ENCODE measurements around the gene BRCA1. TPM values are rescaled to one million over a fixed set of nuclear protein-coding genes. Genes with fewer than 3 reads are reported as not detected.
"Not testable (repeated sequence)": the region's sequence is repeated elsewhere in the genome, so short reads cannot be mapped to it uniquely, and the experiment has no call there.

The BRCA1 gene
- total RNA-seq, 1 experiment from 2014 or later: 41.3 TPM

DNA sequence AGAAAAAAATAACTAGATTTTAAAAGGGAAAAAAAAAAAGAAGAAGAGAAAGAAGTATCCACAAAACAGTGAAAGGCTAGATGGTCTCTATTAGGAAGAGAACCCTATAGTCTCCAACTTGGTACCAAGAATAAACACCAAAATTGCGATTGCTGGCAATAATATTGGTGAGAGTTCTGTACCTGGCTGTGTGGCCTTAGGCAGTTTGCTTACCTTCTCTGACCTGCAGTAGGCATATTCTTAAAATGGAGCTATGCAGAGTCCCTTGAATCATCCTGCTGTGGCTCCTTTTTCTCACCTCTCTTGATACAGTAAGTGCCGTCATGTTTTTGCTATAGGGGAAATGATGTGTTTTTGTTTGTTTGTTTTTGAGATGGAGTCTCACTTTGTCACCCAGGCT is 35.1 kb downstream of the BRCA1 start:
- DNase-seq (ENCODE audit: low read depth): no peak
- in situ Hi-C loops (cut with HindIII; ENCODE audit: low pct_unique_long_range_greater_than_20kb, low sequenced_read_pairs): no loop called here

GRCh38 chr17:43085474-43085873 is 39.7 kb downstream of the BRCA1 start:
- in situ Hi-C loops (cut with HindIII; ENCODE audit: low pct_unique_long_range_greater_than_20kb, low sequenced_read_pairs): no loop called here
- DNase-seq (ENCODE audit: low read depth): peak; percentile 50

GRCh38 chr17:43079641-43080302 is 45.4 kb downstream of the BRCA1 start:
- in situ Hi-C loops (cut with HindIII; ENCODE audit: low pct_unique_long_range_greater_than_20kb, low sequenced_read_pairs): no loop called here
- DNase-seq (ENCODE audit: low read depth): no peak

DNA sequence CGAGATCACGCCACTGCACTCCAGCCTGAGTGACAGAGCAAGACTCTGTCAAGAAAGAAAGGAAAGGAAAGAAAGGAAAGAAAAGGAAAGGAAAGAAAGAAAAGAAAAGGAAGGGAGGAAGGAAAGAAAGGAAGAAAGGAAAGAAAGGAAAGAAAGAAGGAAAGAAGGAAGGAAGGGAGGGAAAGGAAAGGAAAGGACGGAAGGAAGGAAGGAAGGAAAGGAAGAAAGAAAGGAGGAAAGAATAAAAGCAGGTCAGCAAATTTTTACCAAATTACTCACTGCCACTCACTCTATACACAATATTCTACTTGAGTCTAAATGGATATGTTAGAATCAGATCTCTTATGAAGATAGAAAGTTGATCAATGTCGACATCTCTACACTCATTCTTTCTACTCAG is 50.3 kb downstream of the BRCA1 start:
- in situ Hi-C loops (cut with HindIII; ENCODE audit: low pct_unique_long_range_greater_than_20kb, low sequenced_read_pairs): no loop called here
- DNase-seq (ENCODE audit: low read depth): no peak

DNA sequence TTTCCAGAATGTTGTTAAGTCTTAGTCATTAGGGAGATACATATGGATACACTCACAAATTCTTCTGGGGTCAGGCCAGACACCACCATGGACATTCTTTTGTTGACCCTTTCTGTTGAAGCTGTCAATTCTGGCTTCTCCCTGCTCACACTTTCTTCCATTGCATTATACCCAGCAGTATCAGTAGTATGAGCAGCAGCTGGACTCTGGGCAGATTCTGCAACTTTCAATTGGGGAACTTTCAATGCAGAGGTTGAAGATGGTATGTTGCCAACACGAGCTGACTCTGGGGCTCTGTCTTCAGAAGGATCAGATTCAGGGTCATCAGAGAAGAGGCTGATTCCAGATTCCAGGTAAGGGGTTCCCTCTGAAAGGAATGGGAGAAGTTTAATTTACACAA is 54.3 kb downstream of the BRCA1 start:
- no peak for DNase-seq (ENCODE audit: low read depth)
- in situ Hi-C loops (cut with HindIII; ENCODE audit: low pct_unique_long_range_greater_than_20kb, low sequenced_read_pairs): no loop called here

GRCh38 chr17:43070257-43070656 is 54.9 kb downstream of the BRCA1 start:
- in situ Hi-C loops (cut with HindIII; ENCODE audit: low pct_unique_long_range_greater_than_20kb, low sequenced_read_pairs): no loop called here
- no peak for DNase-seq (ENCODE audit: low read depth)

DNA sequence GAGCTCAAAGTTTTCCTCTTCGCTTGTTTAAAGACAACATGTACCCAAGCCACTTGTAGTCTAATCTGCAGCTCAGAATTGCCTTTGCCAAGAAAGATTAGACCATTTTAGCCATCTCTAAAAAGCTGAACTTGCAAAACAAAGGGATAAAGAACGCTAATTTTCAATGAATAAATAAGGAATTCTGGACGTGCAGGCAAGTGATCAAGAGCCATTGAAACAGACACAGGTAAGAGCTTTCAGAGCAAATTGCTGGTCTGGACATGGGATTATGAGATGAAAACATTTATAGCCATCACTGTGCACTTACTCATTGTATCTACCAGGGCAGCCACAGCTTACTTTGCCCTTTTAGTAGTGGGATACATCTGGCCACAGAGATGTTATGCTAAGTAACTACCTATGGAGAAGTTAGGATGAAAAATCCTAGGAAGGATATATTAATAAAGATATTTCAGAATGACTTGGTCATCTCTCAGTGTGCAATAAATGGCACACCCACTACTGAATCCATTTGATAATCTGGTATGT is 55.7 kb downstream of the BRCA1 start:
- DNase-seq (ENCODE audit: low read depth): no peak
- in situ Hi-C loops (cut with HindIII; ENCODE audit: low pct_unique_long_range_greater_than_20kb, low sequenced_read_pairs): no loop called here

- no peak for DNase-seq (ENCODE audit: low read depth)
- in situ Hi-C loops (cut with HindIII; ENCODE audit: low pct_unique_long_range_greater_than_20kb, low sequenced_read_pairs): no loop called here
These were observed 56.4 kb downstream of the BRCA1 start for GRCh38 chr17:43068570-43069367.

DNA sequence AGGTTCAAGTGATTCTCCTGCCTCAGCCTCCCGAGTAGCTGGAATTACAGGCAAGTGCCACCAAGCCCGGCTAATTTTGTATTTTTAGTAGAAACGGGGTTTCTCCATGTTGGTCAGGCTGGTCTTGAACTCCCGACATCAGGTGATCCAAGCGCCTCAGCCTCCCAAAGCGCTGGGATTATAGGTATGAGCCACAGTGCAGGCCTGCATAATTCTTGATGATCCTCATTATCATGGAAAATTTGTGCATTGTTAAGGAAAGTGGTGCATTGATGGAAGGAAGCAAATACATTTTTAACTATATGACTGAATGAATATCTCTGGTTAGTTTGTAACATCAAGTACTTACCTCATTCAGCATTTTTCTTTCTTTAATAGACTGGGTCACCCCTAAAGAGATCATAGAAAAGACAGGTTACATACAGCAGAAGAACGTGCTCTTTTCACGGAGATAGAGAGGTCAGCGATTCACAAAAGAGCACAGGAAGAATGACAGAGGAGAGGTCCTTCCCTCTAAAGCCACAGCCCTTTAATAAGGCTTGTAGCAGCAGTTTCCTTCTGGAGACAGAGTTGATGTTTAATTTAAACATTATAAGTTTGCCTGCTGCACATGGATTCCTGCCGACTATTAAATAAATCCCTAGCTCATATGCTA is 62.1 kb downstream of the BRCA1 start:
- in situ Hi-C loops (cut with HindIII; ENCODE audit: low pct_unique_long_range_greater_than_20kb, low sequenced_read_pairs): no loop called here
- DNase-seq (ENCODE audit: low read depth): no peak

GRCh38 chr17:43056051-43056450 is 69.1 kb downstream of the BRCA1 start:
- in situ Hi-C loops (cut with HindIII; ENCODE audit: low pct_unique_long_range_greater_than_20kb, low sequenced_read_pairs): no loop called here
- no peak for DNase-seq (ENCODE audit: low read depth)

DNA sequence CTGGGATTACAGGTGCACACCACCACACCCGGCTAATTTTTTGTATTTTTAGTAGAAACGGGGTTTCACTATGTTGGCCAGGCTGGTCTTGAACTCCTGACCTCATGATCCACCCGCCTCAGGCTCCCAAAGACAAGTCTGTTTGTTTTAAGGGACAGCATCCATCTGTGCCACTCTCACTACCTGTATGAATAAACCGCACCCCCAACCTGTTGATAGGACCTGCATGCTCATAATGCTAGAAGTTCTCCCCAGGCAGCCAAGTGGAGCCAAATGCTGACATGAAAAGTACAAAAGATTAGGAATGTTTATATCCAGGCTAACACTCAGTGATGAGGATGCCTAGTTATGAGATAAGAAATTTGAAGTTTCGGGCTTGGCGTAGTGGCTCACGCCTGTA is 72.2 kb downstream of the BRCA1 start:
- in situ Hi-C loops (cut with HindIII; ENCODE audit: low pct_unique_long_range_greater_than_20kb, low sequenced_read_pairs); DNase-seq (ENCODE audit: low read depth): not testable (repeated sequence)

DNA sequence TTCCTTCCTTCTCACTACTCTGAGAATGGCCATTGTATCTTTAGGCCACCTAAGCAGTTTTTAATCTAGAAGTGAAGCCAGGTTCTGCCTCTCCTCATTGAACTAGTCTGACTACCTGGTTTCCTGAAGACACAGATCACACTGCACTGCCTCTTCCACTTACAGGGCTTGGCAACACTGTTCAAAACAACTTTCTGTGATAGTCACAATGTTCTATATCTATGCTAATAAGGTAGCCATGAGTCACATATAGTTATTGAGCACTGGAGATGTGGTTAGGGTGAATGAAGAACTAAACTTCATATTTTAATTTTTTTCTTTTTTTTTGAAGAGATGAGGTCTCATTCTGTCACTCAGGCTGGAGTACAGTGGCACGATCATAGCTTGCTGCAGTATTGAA is 73.2 kb downstream of the BRCA1 start:
- DNase-seq (ENCODE audit: low read depth): no peak
- in situ Hi-C loops (cut with HindIII; ENCODE audit: low pct_unique_long_range_greater_than_20kb, low sequenced_read_pairs): no loop called here

DNA sequence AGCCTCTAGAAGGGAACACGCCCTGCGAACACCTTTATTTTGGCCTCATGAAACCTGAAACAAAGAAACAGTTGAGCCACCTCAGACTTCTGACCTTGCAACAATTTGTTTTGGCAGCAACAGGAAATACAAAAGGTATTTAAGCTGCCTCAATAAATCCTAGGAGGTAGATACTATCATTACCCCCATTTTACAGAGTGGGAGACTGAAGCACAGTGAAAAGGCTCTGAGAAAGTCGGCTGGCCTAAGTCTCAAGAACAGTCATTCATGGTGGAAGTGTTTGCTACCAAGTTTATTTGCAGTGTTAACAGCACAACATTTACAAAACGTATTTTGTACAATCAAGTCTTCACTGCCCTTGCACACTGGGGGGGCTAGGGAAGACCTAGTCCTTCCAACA is 81.1 kb downstream of the BRCA1 start:
- no peak for DNase-seq (ENCODE audit: low read depth)
- in situ Hi-C loops (cut with HindIII; ENCODE audit: low pct_unique_long_range_greater_than_20kb, low sequenced_read_pairs): no loop called here

DNA sequence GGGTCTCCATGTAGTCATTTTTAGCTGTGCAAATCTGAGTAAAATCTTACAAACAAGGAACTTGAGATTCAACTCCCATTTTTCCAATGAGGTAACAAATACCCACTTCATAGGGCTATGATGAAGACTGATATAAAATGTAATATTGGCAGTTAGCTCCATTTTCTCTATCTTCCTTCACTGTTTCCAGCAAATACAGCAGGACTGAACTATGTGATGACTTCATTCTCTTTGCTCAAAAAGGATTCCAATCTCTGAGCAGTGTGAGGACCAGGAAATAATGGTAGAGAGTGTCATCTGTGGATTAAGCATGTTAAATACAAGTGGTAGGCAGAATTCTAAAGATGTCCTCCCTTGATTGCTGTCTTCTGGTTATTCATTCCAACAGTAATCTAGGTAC is 81.9 kb downstream of the BRCA1 start:
- no peak for DNase-seq (ENCODE audit: low read depth)
- in situ Hi-C loops (cut with HindIII; ENCODE audit: low pct_unique_long_range_greater_than_20kb, low sequenced_read_pairs): no loop called here

DNA sequence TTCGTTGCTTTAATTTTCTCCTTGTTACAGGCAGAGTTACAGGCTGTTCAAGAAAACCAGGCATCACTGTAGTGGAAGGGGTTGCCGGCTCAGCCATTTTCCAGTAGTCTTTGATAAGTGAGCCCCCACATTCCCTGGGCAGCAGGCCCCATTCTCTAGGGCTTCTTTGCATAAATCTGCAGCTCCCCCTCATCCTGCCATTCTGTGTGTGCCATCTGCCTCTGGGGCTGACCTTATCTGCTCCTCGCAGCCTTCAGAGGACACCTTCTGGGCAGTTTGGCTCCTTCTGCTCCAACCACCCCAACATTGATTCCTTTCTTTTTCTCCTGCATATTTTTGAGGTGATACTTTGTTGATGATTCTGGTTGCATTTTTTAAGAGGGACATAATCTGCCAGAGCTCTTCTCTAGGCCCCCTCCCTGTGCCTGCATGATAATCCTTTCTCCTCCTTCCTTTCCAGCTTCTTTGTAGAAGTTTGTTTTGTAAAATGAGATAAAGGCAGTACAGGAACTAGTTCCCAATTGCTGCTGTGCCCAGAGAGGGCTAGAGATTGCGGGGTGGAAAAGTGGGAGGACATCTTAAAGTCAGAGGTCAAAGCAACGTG is 83.0 kb downstream of the BRCA1 start:
- no peak for DNase-seq (ENCODE audit: low read depth)
- in situ Hi-C loops (cut with HindIII; ENCODE audit: low pct_unique_long_range_greater_than_20kb, low sequenced_read_pairs): no loop called here

- no peak for DNase-seq (ENCODE audit: low read depth)
- in situ Hi-C loops (cut with HindIII; ENCODE audit: low pct_unique_long_range_greater_than_20kb, low sequenced_read_pairs): no loop called here
These were observed 84.5 kb downstream of the BRCA1 start for GRCh38 chr17:43040655-43041054.

DNA sequence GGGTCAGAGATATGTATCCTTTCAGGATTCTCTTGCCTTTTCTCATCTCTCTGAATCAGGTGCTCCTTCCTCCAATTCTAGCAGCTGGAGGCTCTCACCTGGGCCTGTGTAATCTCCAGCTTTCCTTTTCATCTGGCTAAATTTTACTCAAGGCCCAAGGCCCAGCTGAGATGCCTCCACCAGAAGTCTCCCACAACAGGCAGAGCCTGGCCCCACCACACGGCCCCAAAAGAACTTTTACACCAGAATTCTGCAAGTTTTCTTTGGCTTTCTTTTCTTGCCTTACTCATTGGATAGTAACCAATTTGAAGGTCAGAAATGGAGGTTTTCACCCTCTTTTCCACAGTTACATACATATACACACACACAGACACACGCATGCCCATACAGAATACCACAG is 85.5 kb downstream of the BRCA1 start:
- in situ Hi-C loops (cut with HindIII; ENCODE audit: low pct_unique_long_range_greater_than_20kb, low sequenced_read_pairs): no loop called here
- no peak for DNase-seq (ENCODE audit: low read depth)

- in situ Hi-C loops (cut with HindIII; ENCODE audit: low pct_unique_long_range_greater_than_20kb, low sequenced_read_pairs): no loop called here
- DNase-seq (ENCODE audit: low read depth): no peak
These were observed 90.3 kb downstream of the BRCA1 start for GRCh38 chr17:43034894-43035293.

Measured in Caki2 (cell line).